ENCODE data around the gene EZR. TPM values are rescaled to one million over a fixed set of nuclear protein-coding genes. Genes with fewer than 3 reads are reported as not detected.
A peak's percentile ranks its signal among the peaks of the same experiment; 100 is the strongest.

The EZR gene
- total RNA-seq, 1 experiment from 2014 or later = 375 TPM

GRCh38 chr6:158819977-158820622 is 932 bp upstream of the EZR start:
- Mint-ChIP-seq H3K36me3 (ENCODE audit: insufficient read depth in 1 of 3, low read depth in 3 of 3) (peaks cover 28 to 39% (median 29%) of the 10 kb centered on the region in 3 experiments), H3K27me3 (ENCODE audit: low read depth) (peaks cover 9% of the 10 kb centered on the region), H3K4me1 (peaks cover 29 to 30% of the 10 kb centered on the region in 2 experiments), H3K9me3 (peaks cover 9 to 14% of the 10 kb centered on the region in 2 experiments), H3K27ac (0 out of 7 replicates have a peak overlapping the region, but pooled peaks of 1 of the 3 experiments have one; percentile 15), H3K4me3 (peak overlapping the region; percentile 76 to 99)
- Histone ChIP-seq H2AFZ (ENCODE audit: low read length) (no peak overlapping the region), H2AK5ac (ENCODE audit: insufficient read length, low read length) (no peak overlapping the region), H3K27me3 (ENCODE audit: insufficient read depth, low read length) (no peaks in the 10 kb centered on the region; the same call in 1 of the 2 replicates), H3K18ac (ENCODE audit: insufficient read length, low read depth, low read length) (peak overlapping the region; percentile 97), H3K56ac (ENCODE audit: insufficient read length, low read depth, low read length) (no peak overlapping the region), H3K4ac (ENCODE audit: low read depth, low read length) (no peak overlapping the region), H3K79me2 (ENCODE audit: insufficient read depth, low read length) (peaks cover 27% of the 10 kb centered on the region; the same call in 1 of the 2 replicates), H2BK20ac (ENCODE audit: low read depth, low read length, poor library complexity, severe bottlenecking) (no peak overlapping the region), H3K23ac (ENCODE audit: insufficient read length, low read depth, low read length) (no peak overlapping the region), H2BK5ac (ENCODE audit: insufficient read length, low read length) (no peak overlapping the region), H3K9me3 (ENCODE audit: control insufficient read depth, low read depth, low read length) (no peaks in the 10 kb centered on the region), H3K4me2 (ENCODE audit: insufficient read depth, insufficient read length, low read length) (no peak overlapping the region), H4K8ac (replicated peaks; ENCODE audit: insufficient read length, low read depth, low read length) (no peak overlapping the region), H3K27ac (ENCODE audit: insufficient read length, low read depth, low read length) (no peak overlapping the region), H3K14ac (ENCODE audit: insufficient read depth, low read length) (no peak overlapping the region), H3K9ac (ENCODE audit: extremely low read depth, insufficient read length, low read length) (no peak overlapping the region), H2BK15ac (ENCODE audit: low read depth, low read length) (no peak overlapping the region), H3K4me1 (ENCODE audit: insufficient read depth, low read length) (peaks cover under 1% of the 10 kb centered on the region; the same call in 1 of the 2 replicates), H4K5ac (ENCODE audit: insufficient read length, low read depth, low read length) (no peak overlapping the region), H3K79me1 (ENCODE audit: insufficient read depth, low read depth, low read length, poor library complexity, severe bottlenecking) (peaks cover 4% of the 10 kb centered on the region), H4K20me1 (ENCODE audit: control insufficient read depth, insufficient read depth, insufficient read length) (no peaks in the 10 kb centered on the region), H2BK12ac (ENCODE audit: insufficient read length, low read depth, low read length) (no peak overlapping the region), H2BK120ac (ENCODE audit: low read depth, low read length, poor library complexity, severe bottlenecking) (no peak overlapping the region), H4K91ac (ENCODE audit: insufficient read length, low read depth, low read length) (no peak overlapping the region), H3K23me2 (ENCODE audit: insufficient read length, low read depth, low read length, poor library complexity, severe bottlenecking) (peaks cover 7% of the 10 kb centered on the region), H3T11ph (ENCODE audit: low read length) (no peak overlapping the region)
- TF ChIP-seq CTCF (conservative IDR thresholded peaks at IDR 0.05) = no peak
- WGBS (ENCODE audit: extremely low coverage, insufficient read length, low lambda C conversion rate) = no CpG with 5 or more reads among the region's 6 CpGs
- no peak for DNase-seq
